Stomach (tissue), 9 donors: Measurements from ENCODE around the gene PIMREG. TPM values are rescaled to one million over a fixed set of nuclear protein-coding genes. Genes with fewer than 3 reads are reported as not detected.
A peak's percentile ranks its signal among the peaks of the same experiment; 100 is the strongest.

Source experiments
- DNase-seq, 2 donors: peaks; one replicate each; pipeline versions ENCODE4 v3.0.0 to v3.0.0-alpha.2; 2013 to 2019
- H3K27ac ChIP-seq, 5 donors: fragments of 200-600 bp in 4 of 5; sonication (generic) in 4 of 5; one replicate each; pipeline ENCODE4 v1.5.1; 2013 to 2019; ENCODE audit warnings: mild to moderate bottlenecking in 1 of 5, moderate library complexity in 1 of 5
- H3K27me3 ChIP-seq, 3 donors: fragments of 200-600 bp; sonication (generic); one replicate each; pipeline ENCODE4 v1.5.1; 2017 to 2019; ENCODE audit warnings: mixed run types in 1 of 3
- H3K36me3 ChIP-seq, 4 donors: fragments of 200-600 bp; sonication (generic); 1 replicate in 3 of 4; 2 replicates in 1 of 4; pipeline ENCODE4 v1.5.1; 2016 to 2019
- H3K4me1 ChIP-seq, 4 donors: fragments of 200-600 bp; sonication (generic); one replicate each; pipeline ENCODE4 v1.5.1; 2016 to 2019
- H3K4me3 ChIP-seq, 4 donors: fragments of 200-600 bp; sonication (generic) in 3 of 4; one replicate each; pipeline ENCODE4 v1.5.1; 2016 to 2019; ENCODE audit warnings: mild to moderate bottlenecking in 1 of 4
- H3K9me3 ChIP-seq, 4 donors: fragments of 200-600 bp; sonication (generic); one replicate each; pipeline ENCODE4 v1.5.1; 2016 to 2019
- CTCF ChIP-seq, 7 experiments: fragments of 450-650 bp in 4 of 7; fragments of 200-600 bp in 3 of 7; sonication (generic) in 3 of 7; IDR thresholded peaks; one replicate each; pipeline ENCODE4 v1.5.1; 2016 to 2019; ENCODE audit warnings: antibody characterized with exemption in 7 of 7, control low read depth in 2 of 7, mild to moderate bottlenecking in 1 of 7
- EP300 ChIP-seq: sonication (generic); formaldehyde crosslinking; IDR thresholded peaks from one replicate; pipeline ENCODE4 v1.6.1; 2017; ENCODE audit warnings: antibody characterized with exemption
- POLR2A ChIP-seq, 4 donors: fragments of 450-650 bp; IDR thresholded peaks; one replicate each; pipeline ENCODE4 v1.6.1; 2016; ENCODE audit warnings: antibody characterized with exemption in 4 of 4, control low read depth in 2 of 4, mild to moderate bottlenecking in 1 of 4, moderate library complexity in 1 of 4
- POLR2AphosphoS5 ChIP-seq, 3 donors: sonication (generic); formaldehyde crosslinking; IDR thresholded peaks; one replicate each; pipeline ENCODE4 v1.6.1; 2016; ENCODE audit warnings: antibody characterized with exemption in 3 of 3
- WGBS, 5 donors: extraction: QIAGEN DNeasy Blood & Tissue Kit in 3 of 5; methylation state at CpG; one replicate each; pipeline versions ENCODE4 v1.1.5 to v1.1.7; 2013 to 2018; 5-methylcytosine and 5-hydroxymethylcytosine counted together
- intact Hi-C: fragments of 100-400 bp; cut with DNase I; formaldehyde crosslinking; loops from one replicate; pipeline ENCODE4 v1.15.1; 2023; ENCODE audit warnings: low total_unique reads
- polyA plus RNA-seq, 3 donors: library from polyadenylated mRNA; stranded (reverse); fragments of 200-250 nt; gene quantifications; one replicate each; pipeline ENCODE4 v1.2.3, GENCODE V29; 2013
- total RNA-seq, 5 donors: library from RNA; depleted of rRNA; stranded (reverse); fragments of >200 nt; gene quantifications; one replicate each; pipeline versions ENCODE4 v1.1.0 to v1.2.3, GENCODE V29; 2014 to 2016
- donor health status: healthy with polysubstance abuse.
- donor health status: Bipolar disorder and iron deficiency.
- donor health status: healthy.

The PIMREG gene
- total and polyA plus RNA-seq, 8 donors, result 0.76 to 8.5 (median 1.9) TPM

DNA sequence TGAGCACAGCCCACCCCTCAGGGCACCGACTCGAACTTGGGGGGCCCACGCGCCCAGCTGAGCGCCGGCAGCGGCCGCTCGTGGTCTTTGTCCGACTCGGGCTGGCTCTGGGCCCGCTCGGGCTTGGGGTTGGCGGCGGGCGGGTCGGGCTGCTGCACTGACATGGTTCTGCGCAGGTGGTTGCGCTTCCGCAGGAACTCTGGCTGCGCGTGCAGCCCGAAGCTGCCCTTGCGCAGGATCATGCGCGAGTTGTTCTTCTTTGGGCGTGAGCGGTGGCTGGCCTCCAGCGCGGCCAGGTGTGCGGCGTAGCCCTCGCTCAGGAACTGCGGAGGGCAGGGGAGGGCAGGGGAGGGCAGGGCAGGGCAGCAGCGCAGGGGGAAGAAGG lies 11.1 kb downstream of the PIMREG start:
- DNase-seq, result peak; percentile 60 to 89
- TF ChIP-seq CTCF (IDR thresholded peaks at IDR 0.05) (no peak), POLR2AphosphoS5 (IDR thresholded peaks at IDR 0.05) (peak in 1 of 3 donors; percentile 30), POLR2A (IDR thresholded peaks at IDR 0.05) (no peak)
- Histone ChIP-seq H3K4me3 (peak overlapping the region; percentile 5 to 37 (median 11)), H3K9me3 (no peaks in the 10 kb centered on the region), H3K27ac (peak overlapping the region in 4 of 5 donors; percentile 17 to 46 (median 20)), H3K4me1 (peaks cover 17 to 36% (median 31%) of the 10 kb centered on the region in 4 donors), H3K27me3 (peaks cover 0 to 24% (median 10%) of the 10 kb centered on the region in 3 donors), H3K36me3 (peaks cover 0 to 1% (median 0%) of the 10 kb centered on the region in 4 donors)
- intact Hi-C loops, result no loop called here
- WGBS, 5 donors, result 1 to 8% (median 6%) methylated on average over 11 to 34 of the region's 35 CpGs

- Histone ChIP-seq H3K36me3 (peaks cover 0 to 9% (median 4%) of the 10 kb centered on the region in 4 donors), H3K9me3 (no peaks in the 10 kb centered on the region), H3K27me3 (peaks cover 0 to 24% (median 10%) of the 10 kb centered on the region in 3 donors), H3K27ac (peak overlapping the region in 1 of 5 donors; percentile 10), H3K4me1 (peaks cover 17 to 36% (median 30%) of the 10 kb centered on the region in 4 donors), H3K4me3 (no peak overlapping the region)
- no peak for DNase-seq
- intact Hi-C loops, result no loop called here
- WGBS, 5 donors, result 85 to 94% (median 90%) methylated on average over 9 of the region's 9 CpGs
- TF ChIP-seq POLR2AphosphoS5 (IDR thresholded peaks at IDR 0.05) (no peak), POLR2A (IDR thresholded peaks at IDR 0.05) (no peak), CTCF (IDR thresholded peaks at IDR 0.05) (no peak), EP300 (no peak)
Measured at GRCh38 chr17:6456321-6456720, 12.1 kb downstream of the PIMREG start.

DNA sequence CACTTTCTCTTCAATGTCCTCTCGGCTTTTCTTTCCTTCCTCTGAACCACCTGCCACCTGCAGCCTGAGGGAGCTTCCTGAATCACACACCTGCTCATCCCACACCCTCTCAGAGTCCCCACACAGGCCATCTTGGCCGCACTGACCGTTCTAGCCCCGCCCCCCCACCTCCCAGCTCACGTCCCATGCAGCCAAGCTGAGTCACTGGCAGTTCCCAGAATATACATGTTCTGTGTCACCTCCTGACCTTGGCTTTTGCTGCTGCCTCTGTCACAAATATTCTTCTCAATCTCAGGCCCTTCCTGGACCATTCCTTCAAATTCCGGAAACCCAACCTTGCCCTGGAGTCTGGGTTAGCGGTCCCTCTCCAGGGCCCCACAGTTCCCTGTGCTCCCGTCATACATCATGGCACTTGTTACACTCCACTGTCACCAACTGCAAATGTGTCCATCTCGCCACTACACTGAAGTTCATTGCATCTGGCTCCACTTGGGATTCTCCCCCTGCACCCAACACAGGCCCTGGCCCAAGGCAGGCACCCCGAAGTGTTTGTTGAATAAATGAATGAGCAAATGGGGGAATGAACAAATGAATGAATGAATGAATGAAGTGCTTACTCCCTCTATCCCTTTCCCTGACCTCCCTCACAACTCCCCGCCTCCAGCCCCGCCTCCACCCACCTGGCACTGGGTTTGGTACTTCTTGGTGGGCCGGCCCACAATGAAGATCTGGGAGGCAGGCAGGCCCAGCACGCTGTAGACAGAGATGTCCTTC lies 12.8 kb downstream of the PIMREG start:
- H3K27ac ChIP-seq, result peak overlapping the region; percentile 6 to 80 (median 56)
- H3K27me3 ChIP-seq, result peaks cover 0 to 24% (median 10%) of the 10 kb centered on the region in 3 donors
- H3K9me3 ChIP-seq, result no peaks in the 10 kb centered on the region
- TF ChIP-seq CTCF (IDR thresholded peaks at IDR 0.05), result no peak
- peak in 1 of 3 donors; percentile 29 for TF ChIP-seq POLR2AphosphoS5 (IDR thresholded peaks at IDR 0.05)
- no peak for TF ChIP-seq EP300
- no peak for TF ChIP-seq POLR2A (IDR thresholded peaks at IDR 0.05)
- 74 to 78% (median 76%) methylated on average over 14 of the region's 14 CpGs for WGBS, 5 donors
- intact Hi-C loops, result no loop called here
- H3K4me1 ChIP-seq, result peaks cover 17 to 36% (median 25%) of the 10 kb centered on the region in 4 donors
- H3K36me3 ChIP-seq, result peaks cover 0 to 11% (median 4%) of the 10 kb centered on the region in 4 donors
- peak; percentile 50 to 65 for DNase-seq
- no peak overlapping the region for H3K4me3 ChIP-seq

DNA sequence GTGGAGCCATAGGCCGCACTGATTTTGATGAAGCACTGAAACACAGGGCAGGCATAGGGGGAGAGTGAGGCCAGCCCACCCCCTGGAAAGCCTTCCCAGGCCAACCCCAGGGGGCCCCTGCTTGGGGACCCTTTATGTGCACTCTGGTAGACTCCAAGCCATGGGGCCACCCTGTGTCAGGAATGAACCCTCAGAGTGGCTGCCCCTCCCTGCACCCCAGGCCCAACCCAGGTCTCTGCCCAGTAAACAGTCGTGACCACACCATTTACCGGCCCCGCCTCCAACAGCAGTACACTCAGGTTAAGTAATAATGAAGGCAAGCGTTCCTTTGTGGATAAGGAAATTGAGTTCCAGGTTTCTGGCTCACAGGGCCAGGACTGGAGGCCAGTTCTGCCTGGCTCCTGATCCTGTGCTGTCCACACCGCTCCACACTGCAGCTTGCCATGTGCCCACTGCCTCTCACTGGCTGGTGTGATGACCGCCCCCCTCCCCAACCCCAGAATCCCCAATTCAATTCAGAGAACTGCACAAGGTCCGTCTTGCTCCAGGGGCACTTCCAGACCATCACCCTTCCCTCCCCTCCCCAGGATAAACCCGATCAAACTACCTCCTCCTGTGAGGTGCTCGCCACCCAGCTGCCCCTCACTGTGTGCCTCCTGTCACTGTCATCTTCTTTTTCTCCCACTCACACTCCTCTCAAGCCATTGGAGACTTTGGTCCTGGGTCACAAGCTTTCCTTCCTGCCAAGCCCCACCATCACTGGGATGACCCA lies 13.6 kb downstream of the PIMREG start:
- H3K9me3 ChIP-seq, result no peaks in the 10 kb centered on the region
- H3K27ac ChIP-seq, result peak overlapping the region; percentile 38 to 80 (median 56)
- intact Hi-C loops, result no loop called here
- DNase-seq, result peak; percentile 62 to 85
- WGBS, 5 donors, result 40 to 75% (median 66%) methylated on average over 10 of the region's 10 CpGs
- H3K4me1 ChIP-seq, result peaks cover 17 to 36% (median 25%) of the 10 kb centered on the region in 4 donors
- H3K36me3 ChIP-seq, result peaks cover 0 to 13% (median 6%) of the 10 kb centered on the region in 4 donors
- TF ChIP-seq POLR2AphosphoS5 (IDR thresholded peaks at IDR 0.05) (peak in 1 of 3 donors; percentile 39), EP300 (no peak)
- peaks cover 0 to 24% (median 10%) of the 10 kb centered on the region in 3 donors for H3K27me3 ChIP-seq
- H3K4me3 ChIP-seq, result no peak overlapping the region
